GM10847 (cell line): ENCODE measurements around the gene CDH23.

ENCODE experiments used
- POLR2A ChIP-seq: IDR thresholded peaks from 2 replicates; pipeline ENCODE4 v1.6.1; 2011; ENCODE audit not compliant: insufficient read length; ENCODE audit errors: extremely low read depth

Gene CDH23

GRCh38 chr10:71363936-71364335, 32.8 kb upstream of the CDH23 start:
- no peak for TF ChIP-seq POLR2A

- TF ChIP-seq POLR2A, result no peak
These were observed 31.4 kb upstream of the CDH23 start for GRCh38 chr10:71365366-71365765.

- TF ChIP-seq POLR2A, result no peak
These were observed 30.0 kb upstream of the CDH23 start for GRCh38 chr10:71366690-71367089.

GRCh38 chr10:71367271-71367670, 29.4 kb upstream of the CDH23 start:
- TF ChIP-seq POLR2A, result no peak

GRCh38 chr10:71368176-71368575, 28.5 kb upstream of the CDH23 start:
- no peak for TF ChIP-seq POLR2A

GRCh38 chr10:71368643-71369042, 28.1 kb upstream of the CDH23 start:
- TF ChIP-seq POLR2A, result no peak

GRCh38 chr10:71369602-71370001, 27.1 kb upstream of the CDH23 start:
- no peak for TF ChIP-seq POLR2A

- TF ChIP-seq POLR2A, result no peak
These were observed 26.7 kb upstream of the CDH23 start for GRCh38 chr10:71370031-71370430.

GRCh38 chr10:71371750-71372166, 25.0 kb upstream of the CDH23 start:
- TF ChIP-seq POLR2A, result no peak

- no peak for TF ChIP-seq POLR2A
These were observed 23.7 kb upstream of the CDH23 start for GRCh38 chr10:71372882-71373495.

- TF ChIP-seq POLR2A, result no peak
These were observed 22.1 kb upstream of the CDH23 start for GRCh38 chr10:71374481-71375233.

- TF ChIP-seq POLR2A, result no peak
These were observed 20.8 kb upstream of the CDH23 start for GRCh38 chr10:71375952-71376351.

GRCh38 chr10:71378336-71379117, 18.2 kb upstream of the CDH23 start:
- TF ChIP-seq POLR2A, result no peak

- TF ChIP-seq POLR2A, result no peak
These were observed 17.5 kb upstream of the CDH23 start for GRCh38 chr10:71379118-71379766.

GRCh38 chr10:71380841-71381240, 15.9 kb upstream of the CDH23 start:
- TF ChIP-seq POLR2A, result no peak
